GM12874 (cell line): ENCODE results near the gene PDCD1LG2.

Source experiments
- TF ChIP-seq, protein P1 (sequence below): IDR thresholded peaks from 2 replicates; pipeline ENCODE4 v1.5.1; 2011; ENCODE audit warnings: low read depth, mild to moderate bottlenecking, control low read depth, low read length, moderate library complexity; ENCODE audit not compliant: insufficient read depth

Gene PDCD1LG2

DNA sequence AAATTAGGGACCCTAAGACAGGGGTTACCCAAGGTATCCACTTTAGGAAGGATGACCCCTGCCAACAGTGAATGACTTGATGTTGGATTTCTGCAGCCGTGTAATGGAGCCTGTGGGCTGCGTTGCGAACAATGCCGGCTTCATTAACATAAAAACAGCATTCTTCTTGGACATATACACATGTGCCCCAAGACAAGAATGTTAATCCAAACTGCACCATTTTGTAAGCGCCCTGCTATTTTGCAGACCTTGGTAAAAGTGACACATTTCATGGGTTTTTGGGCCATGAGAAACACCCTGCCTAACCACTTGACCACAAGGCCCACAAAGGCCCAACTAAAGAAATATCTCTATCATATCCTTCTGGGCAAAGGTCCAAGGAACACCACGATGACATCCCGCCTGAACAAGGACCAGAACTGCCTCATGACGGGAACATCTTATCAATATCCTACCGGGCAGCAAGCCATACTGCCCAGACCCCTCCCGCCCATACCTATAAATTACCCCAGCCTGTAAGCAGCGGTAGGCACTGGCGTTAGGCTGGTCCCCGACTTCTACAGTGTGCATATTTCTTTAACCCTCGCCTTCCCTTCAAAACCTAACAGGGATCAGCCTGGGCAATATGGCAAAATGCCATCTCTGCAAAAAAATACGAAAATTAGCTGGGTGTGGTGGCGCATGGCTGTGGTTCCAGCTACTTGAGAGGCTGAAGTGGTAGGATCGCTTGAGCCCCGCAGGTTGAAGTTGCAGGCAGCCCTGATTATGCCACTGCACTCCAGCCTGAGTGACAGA lies 9.7 kb upstream of the PDCD1LG2 start:
- TF ChIP-seq, protein P1, sequence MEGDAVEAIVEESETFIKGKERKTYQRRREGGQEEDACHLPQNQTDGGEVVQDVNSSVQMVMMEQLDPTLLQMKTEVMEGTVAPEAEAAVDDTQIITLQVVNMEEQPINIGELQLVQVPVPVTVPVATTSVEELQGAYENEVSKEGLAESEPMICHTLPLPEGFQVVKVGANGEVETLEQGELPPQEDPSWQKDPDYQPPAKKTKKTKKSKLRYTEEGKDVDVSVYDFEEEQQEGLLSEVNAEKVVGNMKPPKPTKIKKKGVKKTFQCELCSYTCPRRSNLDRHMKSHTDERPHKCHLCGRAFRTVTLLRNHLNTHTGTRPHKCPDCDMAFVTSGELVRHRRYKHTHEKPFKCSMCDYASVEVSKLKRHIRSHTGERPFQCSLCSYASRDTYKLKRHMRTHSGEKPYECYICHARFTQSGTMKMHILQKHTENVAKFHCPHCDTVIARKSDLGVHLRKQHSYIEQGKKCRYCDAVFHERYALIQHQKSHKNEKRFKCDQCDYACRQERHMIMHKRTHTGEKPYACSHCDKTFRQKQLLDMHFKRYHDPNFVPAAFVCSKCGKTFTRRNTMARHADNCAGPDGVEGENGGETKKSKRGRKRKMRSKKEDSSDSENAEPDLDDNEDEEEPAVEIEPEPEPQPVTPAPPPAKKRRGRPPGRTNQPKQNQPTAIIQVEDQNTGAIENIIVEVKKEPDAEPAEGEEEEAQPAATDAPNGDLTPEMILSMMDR = no peak

DNA sequence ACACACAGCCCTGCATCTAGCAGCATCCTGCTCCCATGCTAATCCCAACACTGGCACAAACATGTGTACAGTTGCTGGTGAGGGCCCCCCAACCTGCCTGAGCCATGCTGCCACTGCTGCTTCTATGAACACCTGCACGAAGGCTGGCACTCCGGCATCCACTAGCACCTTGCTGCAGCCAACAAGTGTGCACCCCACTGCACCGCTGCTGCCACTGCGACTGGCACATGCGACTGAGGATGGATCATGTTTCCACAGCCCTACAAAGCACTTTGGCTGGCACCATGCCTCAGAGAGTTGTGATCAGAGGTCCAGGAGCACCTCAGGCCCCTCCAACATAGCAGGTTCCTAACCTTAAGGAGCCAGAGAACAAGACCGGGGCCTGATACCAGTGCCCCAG lies 7.8 kb upstream of the PDCD1LG2 start:
- TF ChIP-seq, protein P1 = no peak

DNA sequence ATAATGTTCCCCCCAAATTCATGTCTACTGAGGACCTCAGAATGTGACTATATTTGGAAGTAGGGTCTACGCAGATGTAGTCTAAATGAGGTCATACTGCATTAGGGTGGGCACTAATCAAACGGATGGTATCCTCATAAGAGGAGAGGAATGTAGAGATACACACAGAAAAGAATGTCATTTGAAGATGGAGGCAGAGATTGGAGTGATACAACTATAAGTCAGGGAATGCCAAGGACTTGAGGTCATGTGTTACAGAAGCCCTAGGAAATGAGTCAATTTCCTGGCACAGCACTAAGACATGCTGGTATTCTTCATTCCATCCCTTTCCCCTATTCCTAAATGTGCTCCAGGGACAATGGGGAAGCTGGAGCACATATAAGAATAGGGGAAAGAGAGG lies 758 bp upstream of the PDCD1LG2 start:
- TF ChIP-seq, protein P1 = no peak

DNA sequence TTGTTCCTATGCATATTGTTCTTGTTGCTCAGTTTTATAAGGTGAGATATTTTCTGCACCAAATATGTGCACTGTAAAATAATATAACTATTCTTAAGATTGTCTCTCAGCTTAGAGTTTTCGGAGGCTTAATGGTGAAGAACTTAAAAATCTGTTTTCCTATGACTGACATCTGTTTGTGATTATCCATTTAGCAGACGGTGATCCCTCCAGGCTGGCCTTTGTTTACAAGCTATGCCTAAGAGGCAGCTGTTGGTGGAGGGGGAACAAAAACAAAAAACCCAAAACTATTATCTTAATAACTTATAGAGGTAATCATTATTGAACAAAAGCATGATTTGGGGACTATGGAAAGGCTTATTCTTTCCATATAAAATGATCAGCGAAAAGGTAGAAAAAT lies 658 bp downstream of the PDCD1LG2 start:
- TF ChIP-seq, protein P1 = no peak

DNA sequence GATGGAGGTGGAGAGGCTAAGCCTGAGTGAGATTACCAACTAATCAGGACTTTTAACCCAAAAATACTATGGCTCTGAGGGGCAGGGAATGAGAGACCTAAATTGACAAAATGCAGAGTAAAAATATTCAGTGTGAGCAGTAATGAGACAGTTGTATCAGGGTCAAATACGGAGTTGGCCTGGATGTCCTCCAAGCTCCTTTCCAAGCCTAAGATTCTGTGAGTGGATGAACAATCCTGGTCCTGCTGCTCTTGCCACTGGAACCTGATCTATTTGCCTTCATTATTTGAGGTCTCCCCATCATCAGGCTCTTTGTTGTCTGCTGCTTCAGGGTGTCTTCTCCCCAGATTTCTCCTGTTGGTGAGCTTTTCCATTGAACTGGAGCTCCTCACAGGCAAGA lies 1.1 kb downstream of the PDCD1LG2 start:
- TF ChIP-seq, protein P1 = no peak

DNA sequence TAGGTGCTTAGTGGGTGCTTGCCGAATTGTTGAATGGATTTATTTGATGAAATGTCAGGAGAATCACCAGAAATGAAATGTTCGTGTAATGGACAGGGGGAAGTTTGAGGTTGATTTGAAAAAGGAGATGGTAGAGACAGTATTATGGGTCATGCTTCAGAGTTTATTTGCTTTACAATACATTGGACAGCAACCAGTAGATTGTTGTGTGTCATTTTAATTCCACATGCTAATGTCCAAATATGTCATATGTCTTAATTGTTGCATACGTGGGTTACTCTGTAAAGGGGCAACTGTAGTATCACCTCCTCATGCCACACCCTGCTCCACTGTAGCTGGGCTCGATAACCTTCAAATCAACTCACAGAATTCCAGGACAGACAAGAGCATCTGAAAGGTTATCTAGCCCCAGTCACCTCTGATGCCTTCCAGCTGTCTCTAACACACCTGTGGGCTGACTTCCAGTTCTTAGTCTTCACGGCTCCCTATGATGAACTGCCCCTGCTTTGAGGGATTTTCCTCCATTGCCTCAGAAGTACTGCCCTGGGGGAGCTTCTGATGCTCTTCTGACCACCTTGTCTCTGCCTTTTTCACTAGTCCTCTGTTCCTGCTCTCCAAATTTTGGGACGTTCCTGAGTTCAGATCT lies 1.7 kb downstream of the PDCD1LG2 start:
- TF ChIP-seq, protein P1 = peak; percentile 4; the same call in 1 of the 2 replicates

DNA sequence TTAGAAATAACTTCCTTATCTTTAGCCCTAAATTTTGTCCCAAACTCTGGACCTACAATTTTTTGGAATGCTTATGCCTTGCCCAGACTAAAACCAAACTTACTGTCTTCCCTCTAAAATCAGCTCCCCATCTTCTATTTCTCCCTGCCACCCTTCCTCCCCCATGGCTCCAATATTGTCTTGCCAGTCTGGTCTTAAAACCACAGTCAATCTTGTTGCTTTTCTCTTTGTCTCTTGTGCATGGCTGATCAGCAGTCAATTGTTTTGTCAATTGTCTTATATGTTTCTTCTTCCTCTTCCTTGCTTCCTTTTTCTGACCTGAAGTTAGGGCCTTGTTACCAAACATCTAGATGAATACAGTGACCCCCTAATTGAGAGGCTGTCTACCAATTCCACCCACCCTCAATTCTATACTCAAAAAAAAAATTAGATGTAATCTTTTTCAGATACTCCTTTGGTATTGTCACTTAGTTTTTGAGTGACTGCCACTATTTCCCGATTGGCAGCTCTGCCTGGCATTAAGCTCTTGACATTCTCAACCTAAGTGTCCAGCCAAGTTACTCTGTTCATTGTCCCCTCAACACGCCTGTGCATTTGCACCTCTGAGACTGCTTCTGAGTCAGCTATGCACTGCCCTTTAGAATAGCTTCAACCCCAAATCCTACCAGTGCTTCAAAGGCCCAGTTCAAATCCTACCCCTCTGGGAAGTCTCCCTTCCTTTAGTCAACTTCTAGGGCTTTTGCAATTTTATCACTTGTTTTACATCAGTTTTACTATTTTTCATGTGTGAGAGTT lies 2.5 kb downstream of the PDCD1LG2 start:
- TF ChIP-seq, protein P1 = no peak
